8988T (cell line): Measurements from ENCODE around the gene PDE4C.

Experiments
- DNase-seq: peaks from one replicate; pipeline ENCODE4 v3.0.0; 2011

The PDE4C gene

GRCh38 chr19:18196511-18196845 lies 29.8 kb downstream of the PDE4C start:
- no peak for DNase-seq

GRCh38 chr19:18194554-18195238 lies 31.5 kb downstream of the PDE4C start:
- DNase-seq: no peak

DNA sequence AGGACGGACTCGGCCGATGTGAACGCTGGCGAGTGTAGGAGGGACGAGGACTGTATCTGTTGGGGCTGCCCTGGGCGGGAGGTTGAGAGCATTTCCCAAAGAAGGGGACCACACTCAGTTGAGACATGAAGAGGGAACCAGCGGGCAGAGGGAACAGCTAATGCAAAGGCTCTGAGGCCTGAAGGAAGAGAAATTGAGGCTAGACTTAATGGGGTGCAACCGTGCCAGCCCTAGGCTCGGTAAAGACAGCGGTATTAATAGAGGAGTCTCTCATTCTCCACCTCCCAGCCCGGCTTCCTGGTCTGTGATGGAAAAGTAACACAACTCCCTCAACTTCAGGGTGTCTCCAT lies 32.1 kb downstream of the PDE4C start:
- DNase-seq: no peak

- no peak for DNase-seq
These were observed 32.7 kb downstream of the PDE4C start for GRCh38 chr19:18193388-18194180.

DNA sequence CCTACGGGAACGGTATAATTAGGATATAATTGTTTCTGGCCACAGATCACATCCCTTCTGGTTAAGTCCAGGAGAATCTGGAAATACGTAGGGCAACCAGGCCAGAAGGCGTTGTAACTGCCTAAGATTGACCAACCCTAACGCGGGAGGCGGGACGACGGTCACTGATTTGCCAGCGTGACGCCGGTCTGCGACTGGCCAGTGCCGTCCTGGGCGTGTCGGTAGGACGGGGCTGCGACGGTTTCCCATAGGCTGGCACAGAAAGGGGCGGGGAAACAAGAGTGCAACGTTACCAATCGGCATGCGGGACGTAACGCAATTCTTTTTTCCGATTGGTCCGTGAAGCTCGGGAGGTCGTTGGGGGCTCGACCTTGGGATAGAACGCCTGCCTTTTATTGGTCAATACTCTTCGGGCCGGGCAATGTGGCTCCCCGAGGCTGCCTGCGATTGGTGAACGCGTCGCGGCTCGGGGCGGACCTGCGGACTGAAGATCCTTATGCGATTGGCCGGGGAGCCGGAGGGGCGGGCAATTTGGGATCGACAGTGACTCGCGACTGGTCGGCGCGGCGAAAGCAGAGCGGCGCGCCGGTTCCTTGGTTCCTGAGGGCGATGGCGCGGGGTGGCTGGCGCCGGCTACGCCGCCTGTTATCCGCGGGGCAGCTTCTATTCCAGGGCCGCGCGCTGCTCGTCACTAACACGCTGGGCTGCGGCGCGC lies 33.4 kb downstream of the PDE4C start, which contains the start of gene MPV17L2:
Gene MPV17L2 (plus strand): TSS at position 546 of the 715 bp plus-strand sequence. CDS start 64 bp downstream, at position 610.
- peak; percentile 68 for DNase-seq

DNA sequence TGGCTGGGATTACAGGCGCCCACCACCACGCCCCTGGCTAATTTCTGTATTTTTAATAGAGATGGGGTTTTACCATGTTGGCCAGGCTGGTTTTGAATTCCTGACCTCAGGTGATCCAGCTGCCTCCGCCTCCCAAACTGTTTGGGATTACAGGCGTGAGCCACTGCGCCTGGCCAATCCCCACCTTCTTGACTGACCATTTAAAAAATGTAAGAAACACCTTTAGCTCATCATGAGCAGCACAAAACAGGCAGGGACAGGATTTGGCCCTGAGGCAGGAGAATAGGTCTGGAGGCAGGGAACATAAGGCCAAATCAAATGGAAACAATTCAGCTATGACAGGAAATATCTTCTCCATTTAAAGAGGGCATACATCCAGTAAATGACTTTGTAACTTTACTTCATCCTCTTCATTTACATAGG lies 34.6 kb downstream of the PDE4C start:
- no peak for DNase-seq

- DNase-seq: no peak
These were observed 36.0 kb downstream of the PDE4C start for GRCh38 chr19:18190278-18190677.

DNA sequence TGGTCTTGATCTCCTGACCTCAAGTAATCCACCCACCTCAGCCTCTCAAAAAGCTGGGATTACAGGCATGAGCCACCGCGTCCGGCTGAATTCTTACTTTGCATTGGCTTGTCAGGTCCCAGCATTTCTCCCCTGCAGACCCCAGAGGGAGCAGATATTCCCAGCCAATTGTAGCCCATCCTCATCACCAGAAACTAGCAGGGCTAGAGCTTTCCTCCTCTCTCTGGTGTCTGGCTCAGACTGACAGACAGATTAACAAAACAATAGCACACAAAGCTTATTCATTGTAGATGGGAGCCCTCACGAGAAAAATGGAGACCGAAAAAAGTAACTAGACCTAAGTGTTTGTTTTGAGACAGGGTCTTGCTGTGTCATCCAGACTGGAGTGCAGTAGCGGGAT lies 40.7 kb downstream of the PDE4C start:
- DNase-seq: no peak

DNA sequence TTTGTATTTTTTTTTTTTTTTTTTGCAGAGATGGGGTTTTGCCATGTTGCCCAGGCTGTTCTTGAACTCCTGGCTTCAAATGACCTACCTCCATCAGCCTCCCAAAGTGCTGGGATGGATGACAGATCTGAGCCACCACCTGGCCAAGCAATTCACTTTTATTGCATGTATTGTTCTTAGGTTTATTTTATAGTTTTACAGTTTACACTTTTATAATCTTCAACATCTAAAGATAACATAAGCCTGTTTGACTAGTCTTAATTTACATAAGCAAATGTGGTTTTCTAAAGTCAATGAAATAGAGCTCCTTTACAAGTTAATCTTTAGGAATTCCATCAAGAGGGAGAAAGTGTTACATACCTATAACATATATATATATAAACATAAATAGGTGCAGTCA lies 42.7 kb downstream of the PDE4C start:
- DNase-seq: no peak

GRCh38 chr19:18179957-18180356 lies 46.3 kb downstream of the PDE4C start:
- no peak for DNase-seq

GRCh38 chr19:18176367-18177310 lies 49.6 kb downstream of the PDE4C start:
- DNase-seq: no peak

DNA sequence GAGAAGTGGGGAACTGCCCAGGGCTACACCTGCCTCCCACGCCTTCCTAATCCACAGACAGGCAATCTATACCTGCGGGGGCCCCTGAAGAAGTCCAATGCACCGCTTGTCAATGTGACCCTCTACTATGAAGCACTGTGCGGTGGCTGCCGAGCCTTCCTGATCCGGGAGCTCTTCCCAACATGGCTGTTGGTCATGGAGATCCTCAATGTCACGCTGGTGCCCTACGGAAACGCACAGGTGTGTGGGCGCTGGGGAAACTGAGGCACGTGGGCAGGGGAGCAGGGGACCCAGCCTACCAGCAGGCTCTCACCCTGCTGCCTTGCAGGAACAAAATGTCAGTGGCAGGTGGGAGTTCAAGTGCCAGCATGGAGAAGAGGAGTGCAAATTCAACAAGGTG lies 51.3 kb downstream of the PDE4C start:
- DNase-seq: no peak
